Testis (tissue), 3 donors: ENCODE data around the gene CELF2. TPM values are rescaled to one million over a fixed set of nuclear protein-coding genes. Genes with fewer than 3 reads are reported as not detected.

Experiments used
- DNase-seq: peaks from one replicate; pipeline ENCODE4 v3.0.0-alpha.2; 2019
- H3K27ac ChIP-seq, 2 donors: fragments of 200-600 bp; sonication (generic); one replicate each; pipeline ENCODE4 v1.5.1; 2019
- H3K27me3 ChIP-seq: fragments of 200-600 bp; sonication (generic); one replicate; pipeline ENCODE4 v1.5.1; 2019
- H3K36me3 ChIP-seq: fragments of 200-600 bp; sonication (generic); one replicate; pipeline ENCODE4 v1.5.1; 2017; ENCODE audit warnings: low read depth; ENCODE audit errors: missing control alignments
- H3K4me1 ChIP-seq: fragments of 200-600 bp; sonication (generic); one replicate; pipeline ENCODE4 v1.5.1; 2019
- H3K4me3 ChIP-seq, 2 donors: fragments of 200-600 bp; sonication (generic); one replicate each; pipeline ENCODE4 v1.5.1; 2017 to 2019
- H3K9me3 ChIP-seq: fragments of 200-600 bp; sonication (generic); one replicate; pipeline ENCODE4 v1.5.1; 2017
- CTCF ChIP-seq, 3 experiments: fragments of 450-650 bp in 2 of 3; fragments of 200-600 bp in 1 of 3; sonication (generic) in 1 of 3; IDR thresholded peaks; one replicate each; pipeline ENCODE4 v1.5.1; 2016 to 2019; ENCODE audit warnings: antibody characterized with exemption in 3 of 3, mild to moderate bottlenecking in 2 of 3, moderate library complexity in 1 of 3
- POLR2A ChIP-seq: fragments of 450-650 bp; IDR thresholded peaks from one replicate; pipeline ENCODE4 v1.6.1; 2017; ENCODE audit warnings: antibody characterized with exemption, mild to moderate bottlenecking, moderate library complexity
- whole genome bisulfite sequencing, 2 donors: methylation state at CpG; one replicate each; pipeline ENCODE4 v1.1.5; 2018; 5-methylcytosine and 5-hydroxymethylcytosine counted together
- intact Hi-C: fragments of 100-400 bp; cut with DNase I; formaldehyde crosslinking; loops from one replicate; pipeline ENCODE4 v1.15.1; 2023; ENCODE audit warnings: low total_unique reads
- polyA plus RNA-seq: library from polyadenylated mRNA; stranded (reverse); fragments of 350-450 nt; fragmentation: Illumina TruSeq; extraction: RNeasy Lipid Tissue Mini Kit (QIAGEN cat#74804); gene quantifications from one replicate; pipeline ENCODE4 v1.2.3, GENCODE V29; 2014; ENCODE audit warnings: low read depth, low replicate concordance; ENCODE audit not compliant: insufficient read depth
- total RNA-seq, 2 donors: library from RNA; depleted of rRNA; stranded (reverse); fragments of >200 nt; gene quantifications; one replicate each; pipeline ENCODE4 v1.2.3, GENCODE V29; 2016

The CELF2 gene
- total and polyA plus RNA-seq, 3 donors from 2014 or later = 17.5 to 41.6 (median 27.8) TPM

- Histone ChIP-seq H3K4me1 (no peaks in the 10 kb centered on the region), H3K27me3 (no peaks in the 10 kb centered on the region), H3K4me3 (no peak overlapping the region), H3K9me3 (no peaks in the 10 kb centered on the region), H3K27ac (no peak overlapping the region), H3K36me3 (no peaks in the 10 kb centered on the region)
- intact Hi-C loops = no loop called here
- no peak for DNase-seq
- 78 to 82% methylated on average over 6 of the region's 6 CpGs for WGBS, 2 donors
- TF ChIP-seq POLR2A (no peak), CTCF (IDR thresholded peaks at IDR 0.05) (no peak)
Measured at GRCh38 chr10:11189582-11190376, 172.1 kb downstream of the CELF2 start.

- H3K27me3 ChIP-seq = no peaks in the 10 kb centered on the region
- no peak overlapping the region for H3K4me3 ChIP-seq
- 90 to 91% methylated on average over 5 of the region's 5 CpGs for WGBS, 2 donors
- DNase-seq = no peak
- no peaks in the 10 kb centered on the region for H3K36me3 ChIP-seq
- no peak overlapping the region for H3K27ac ChIP-seq
- H3K9me3 ChIP-seq = no peaks in the 10 kb centered on the region
- TF ChIP-seq CTCF (IDR thresholded peaks at IDR 0.05) (no peak), POLR2A (no peak)
- H3K4me1 ChIP-seq = no peaks in the 10 kb centered on the region
- intact Hi-C loops = no loop called here
Measured at GRCh38 chr10:11191190-11191589, 173.5 kb downstream of the CELF2 start.

- no peak for DNase-seq
- no peak for TF ChIP-seq CTCF (IDR thresholded peaks at IDR 0.05)
- no peak for TF ChIP-seq POLR2A
- 83 to 84% methylated on average over 5 of the region's 5 CpGs for WGBS, 2 donors
Measured at GRCh38 chr10:11191678-11192077, 174.0 kb downstream of the CELF2 start.

GRCh38 chr10:11192304-11193000 is 174.8 kb downstream of the CELF2 start:
- no peaks in the 10 kb centered on the region for H3K36me3 ChIP-seq
- no peaks in the 10 kb centered on the region for H3K27me3 ChIP-seq
- WGBS, 2 donors = 76 to 87% methylated on average over 11 of the region's 11 CpGs
- TF ChIP-seq POLR2A = no peak
- no peak for TF ChIP-seq CTCF (IDR thresholded peaks at IDR 0.05)
- no peaks in the 10 kb centered on the region for H3K4me1 ChIP-seq
- no peaks in the 10 kb centered on the region for H3K9me3 ChIP-seq
- intact Hi-C loops = no loop called here
- H3K4me3 ChIP-seq = no peak overlapping the region
- H3K27ac ChIP-seq = no peak overlapping the region
- DNase-seq = no peak

More at GRCh38 chr10:11191678-11192077, 174.0 kb downstream of the CELF2 start:
- Histone ChIP-seq H3K27me3 (no peaks in the 10 kb centered on the region), H3K4me1 (no peaks in the 10 kb centered on the region), H3K9me3 (no peaks in the 10 kb centered on the region), H3K36me3 (no peaks in the 10 kb centered on the region), H3K4me3 (no peak overlapping the region), H3K27ac (no peak overlapping the region)
- intact Hi-C loops = no loop called here
